AG09319 (cell line): Measurements from ENCODE around the gene MIR17HG.

Source experiments
- DNase-seq: peaks from one replicate; pipeline ENCODE4 v3.0.0-alpha.2; 2010; ENCODE audit warnings: low read depth; ENCODE audit errors: extremely low read depth
- TF ChIP-seq, protein P1 (sequence below): IDR thresholded peaks from 2 replicates; pipeline ENCODE4 v1.5.1; 2011; ENCODE audit warnings: low read depth, mild to moderate bottlenecking, inconsistent platforms, low read length, moderate library complexity

Gene MIR17HG

DNA sequence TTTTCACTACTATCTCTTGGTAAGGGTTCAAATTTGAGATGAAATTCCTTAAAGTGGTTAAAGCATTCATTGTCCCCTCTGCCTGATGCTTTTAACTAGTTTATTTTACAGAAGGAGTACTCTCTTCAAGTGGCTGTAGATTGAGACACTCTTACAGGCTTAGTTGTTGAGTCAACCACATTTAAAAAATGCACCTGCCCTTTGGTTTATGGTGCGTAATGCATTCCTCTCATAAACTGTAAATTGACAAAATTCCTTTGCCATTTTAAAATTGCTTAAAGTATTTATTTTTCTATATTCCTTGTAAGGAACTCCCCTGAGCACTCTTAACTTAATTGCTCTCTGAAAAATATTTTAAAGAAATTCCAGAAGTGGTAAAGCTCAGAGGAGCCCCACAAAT lies 50.1 kb downstream of the MIR17HG start:
- DNase-seq: no peak
- TF ChIP-seq, protein P1, sequence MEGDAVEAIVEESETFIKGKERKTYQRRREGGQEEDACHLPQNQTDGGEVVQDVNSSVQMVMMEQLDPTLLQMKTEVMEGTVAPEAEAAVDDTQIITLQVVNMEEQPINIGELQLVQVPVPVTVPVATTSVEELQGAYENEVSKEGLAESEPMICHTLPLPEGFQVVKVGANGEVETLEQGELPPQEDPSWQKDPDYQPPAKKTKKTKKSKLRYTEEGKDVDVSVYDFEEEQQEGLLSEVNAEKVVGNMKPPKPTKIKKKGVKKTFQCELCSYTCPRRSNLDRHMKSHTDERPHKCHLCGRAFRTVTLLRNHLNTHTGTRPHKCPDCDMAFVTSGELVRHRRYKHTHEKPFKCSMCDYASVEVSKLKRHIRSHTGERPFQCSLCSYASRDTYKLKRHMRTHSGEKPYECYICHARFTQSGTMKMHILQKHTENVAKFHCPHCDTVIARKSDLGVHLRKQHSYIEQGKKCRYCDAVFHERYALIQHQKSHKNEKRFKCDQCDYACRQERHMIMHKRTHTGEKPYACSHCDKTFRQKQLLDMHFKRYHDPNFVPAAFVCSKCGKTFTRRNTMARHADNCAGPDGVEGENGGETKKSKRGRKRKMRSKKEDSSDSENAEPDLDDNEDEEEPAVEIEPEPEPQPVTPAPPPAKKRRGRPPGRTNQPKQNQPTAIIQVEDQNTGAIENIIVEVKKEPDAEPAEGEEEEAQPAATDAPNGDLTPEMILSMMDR: no peak

DNA sequence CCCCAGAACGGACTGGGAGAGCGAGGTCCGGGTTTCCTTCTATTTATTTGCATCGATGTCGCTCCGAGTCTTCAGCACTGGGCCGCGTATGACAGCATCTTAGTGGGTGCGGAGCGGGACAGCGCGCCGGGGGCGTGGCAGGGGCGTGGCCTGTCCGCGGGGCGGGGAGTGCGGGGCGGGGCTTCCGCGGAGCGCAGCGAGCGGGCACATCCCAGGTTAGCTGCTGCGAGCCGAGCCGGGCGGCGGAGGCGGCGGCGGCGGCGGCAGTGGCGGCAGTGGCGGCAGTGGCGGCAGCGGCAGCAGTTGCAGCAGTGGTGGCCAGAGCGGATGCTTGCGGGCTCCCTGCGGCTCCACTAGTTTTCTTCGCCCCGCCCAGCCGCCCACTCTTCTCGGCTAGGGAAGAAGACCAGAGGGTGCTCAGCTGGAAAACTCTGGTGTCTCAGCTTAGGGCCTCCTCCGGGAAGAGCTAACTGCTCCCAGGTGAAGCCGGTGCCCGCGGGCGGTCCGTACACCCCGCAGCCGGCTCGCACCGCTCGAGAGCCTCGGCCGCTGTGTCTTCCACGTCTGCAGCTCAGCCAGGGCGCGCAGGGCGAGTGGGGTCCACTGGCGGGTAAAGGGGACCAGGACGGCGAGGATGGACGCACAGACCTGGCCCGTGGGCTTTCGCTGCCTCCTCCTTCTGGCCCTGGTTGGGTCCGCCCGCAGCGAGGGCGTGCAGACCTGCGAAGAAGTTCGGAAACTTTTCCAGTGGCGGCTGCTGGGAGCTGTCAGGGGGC lies 51.1 kb downstream of the MIR17HG start, which contains the start of gene GPC5:
Gene GPC5, plus strand, starts transcription at position 209 of the 776 bp plus-strand sequence.
- no peak for DNase-seq
- TF ChIP-seq, protein P1: no peak

DNA sequence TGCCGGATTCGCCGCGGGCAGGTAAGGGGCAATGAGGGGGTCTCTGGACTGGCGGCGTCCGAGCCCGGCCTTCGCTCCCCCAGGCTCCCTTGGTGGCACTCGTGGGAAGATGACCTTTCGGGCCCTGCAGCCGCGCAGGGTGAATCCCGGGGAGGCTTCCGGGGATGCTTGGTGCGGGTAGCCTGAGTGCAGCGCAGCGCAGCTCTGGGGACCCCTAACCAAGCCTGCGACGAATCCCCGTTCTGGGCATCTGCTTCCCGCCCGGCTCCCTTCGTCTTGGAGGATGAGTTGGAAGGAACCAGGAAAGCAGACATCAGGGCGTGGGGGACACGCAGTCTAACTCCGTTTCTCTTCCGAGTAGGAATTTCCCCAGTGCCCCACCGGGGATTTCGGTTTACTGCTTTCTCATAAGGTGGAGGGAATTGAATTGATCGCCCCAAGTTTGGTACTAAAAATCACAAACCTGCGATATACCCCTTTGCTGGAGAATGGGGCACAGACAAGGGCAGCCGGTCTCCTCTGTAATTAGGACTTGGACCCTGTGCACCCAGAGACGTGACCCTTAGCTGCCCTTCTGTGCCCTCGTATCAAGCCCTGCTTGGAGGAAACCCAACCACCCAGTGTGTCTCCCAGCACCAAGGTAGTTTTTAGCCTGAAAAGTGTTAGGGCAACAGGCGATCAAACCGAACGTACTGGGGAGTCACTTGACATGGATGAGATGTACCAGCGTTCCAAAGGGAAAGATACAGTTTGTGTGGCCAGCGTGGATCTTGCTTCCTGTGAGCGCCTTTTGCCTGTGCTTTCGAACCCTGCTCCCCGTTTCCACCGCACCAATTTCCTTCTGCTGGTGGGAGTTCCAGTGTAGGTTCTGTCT lies 51.9 kb downstream of the MIR17HG start:
- TF ChIP-seq, protein P1: no peak
- no peak for DNase-seq

DNA sequence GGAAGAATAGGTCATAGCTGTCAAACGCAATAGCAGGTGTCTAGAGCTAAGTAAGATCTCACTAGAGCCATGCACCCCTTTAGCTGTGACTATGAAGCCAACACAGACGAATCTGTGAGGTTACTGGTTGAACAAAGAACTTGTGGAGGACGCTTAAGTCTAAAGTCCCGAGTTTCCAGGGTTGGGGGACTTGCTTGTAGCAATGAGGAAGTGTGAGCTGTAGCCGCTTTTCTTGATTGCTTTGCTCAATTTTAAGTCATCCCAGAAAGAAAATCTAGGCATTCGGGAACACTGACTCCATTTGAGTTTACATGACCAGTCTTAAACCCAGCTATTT lies 52.5 kb downstream of the MIR17HG start:
- no peak for DNase-seq

DNA sequence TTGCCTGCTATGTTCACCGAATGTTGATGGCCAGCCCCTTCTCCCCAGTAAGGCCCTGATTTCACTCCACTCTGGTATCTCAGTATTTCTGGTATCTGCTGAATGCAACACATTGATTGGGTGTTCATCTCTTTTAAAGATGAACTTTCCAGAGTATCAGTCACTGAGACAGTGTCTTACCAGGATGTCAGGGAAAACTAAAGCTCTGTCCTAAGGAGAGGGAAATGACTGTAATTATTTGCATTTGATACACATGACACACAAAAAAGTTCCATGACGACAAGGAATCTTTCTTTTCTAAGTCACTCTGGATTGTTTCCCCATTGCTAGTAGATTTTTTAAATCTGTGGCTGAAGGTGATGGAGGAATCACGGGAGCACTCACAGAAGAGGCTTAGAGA lies 53.2 kb downstream of the MIR17HG start:
- TF ChIP-seq, protein P1: no peak
- DNase-seq: no peak

More for the DNA sequence above, 52.5 kb downstream of the MIR17HG start:
- TF ChIP-seq, protein P1: no peak

DNA sequence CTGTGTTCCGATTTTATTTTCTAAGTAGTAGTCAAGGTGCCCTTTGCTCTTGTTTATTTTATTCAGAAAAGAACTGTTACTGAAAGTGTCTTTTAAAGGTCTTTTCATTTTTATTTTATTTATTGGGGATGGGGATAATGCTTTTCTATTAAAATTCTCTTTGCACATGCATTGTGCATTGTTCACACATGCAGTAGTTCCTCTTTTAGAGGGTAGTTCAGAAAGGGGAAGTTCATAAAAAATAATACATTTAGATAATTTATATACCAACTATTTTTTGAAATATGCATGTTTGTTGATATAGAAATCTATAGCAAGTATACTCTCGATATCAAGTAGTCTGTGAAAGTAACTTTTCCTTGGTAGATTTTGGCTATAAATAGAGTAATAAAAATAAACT lies 54.4 kb downstream of the MIR17HG start:
- no peak for DNase-seq
- TF ChIP-seq, protein P1: no peak
